Measurements from ENCODE around the gene C1QA. TPM values are rescaled to one million over a fixed set of nuclear protein-coding genes. Genes with fewer than 3 reads are reported as not detected.

C1QA gene, protein sequence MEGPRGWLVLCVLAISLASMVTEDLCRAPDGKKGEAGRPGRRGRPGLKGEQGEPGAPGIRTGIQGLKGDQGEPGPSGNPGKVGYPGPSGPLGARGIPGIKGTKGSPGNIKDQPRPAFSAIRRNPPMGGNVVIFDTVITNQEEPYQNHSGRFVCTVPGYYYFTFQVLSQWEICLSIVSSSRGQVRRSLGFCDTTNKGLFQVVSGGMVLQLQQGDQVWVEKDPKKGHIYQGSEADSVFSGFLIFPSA
- 1,000 to 10,000 TPM in 1 of 6 donors, 100 to 1,000 TPM in 5; 180 to 1,142 (median 556) TPM for total RNA-seq

DNA sequence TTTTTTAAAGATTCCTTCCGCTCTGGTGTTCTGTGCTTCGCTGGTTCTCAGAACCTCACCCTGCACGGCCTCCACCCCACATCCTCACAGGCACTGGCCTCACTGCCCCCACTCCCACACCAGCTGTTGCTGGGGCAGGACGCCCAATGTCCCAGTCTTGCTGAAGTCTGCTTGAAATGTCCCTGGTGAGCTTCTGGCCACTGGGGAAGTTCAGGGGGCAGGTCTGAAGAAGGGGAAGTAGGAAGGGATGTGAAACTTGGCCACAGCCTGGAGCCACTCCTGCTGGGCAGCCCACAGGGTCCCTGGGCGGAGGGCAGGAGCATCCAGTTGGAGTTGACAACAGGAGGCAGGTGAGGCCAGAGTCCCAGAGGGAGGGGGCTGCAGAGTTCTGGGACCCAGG lies at the start of gene C1QA:
TSS of gene C1QA (plus strand) at position 276 of the 400 bp plus-strand sequence. CDS start 989 bp downstream, outside the sequence.
- Histone ChIP-seq H3K36me3 (no peaks in the 10 kb centered on the region), H3K27me3 (no peaks in the 10 kb centered on the region), H3K9me3 (no peaks in the 10 kb centered on the region), H3K4me3 (peak within 1 kb of the TSS in 3 of 4 donors; percentile 30 to 44 (median 36)), H3K27ac (peak within 1 kb of the TSS in 3 of 4 donors; percentile 15 to 62 (median 40)), H3K4me1 (no peaks in the 10 kb centered on the region)
- ATAC-seq (ENCODE audit: low FRiP score in 2 of 2) (peak; percentile 44 to 90), DNase-seq (peak in 1 of 2 donors; percentile 52)
- TF ChIP-seq POLR2A (IDR thresholded peaks at IDR 0.05), result peak in 1 of 4 donors; percentile 66
- TF ChIP-seq EP300 (IDR thresholded peaks at IDR 0.05), result no peak
- peak in 1 of 2 donors; percentile 52 for TF ChIP-seq POLR2AphosphoS5 (IDR thresholded peaks at IDR 0.05)
- WGBS, 2 donors, result 41 to 53% methylated on average over 4 to 5 of the region's 5 CpGs

DNA sequence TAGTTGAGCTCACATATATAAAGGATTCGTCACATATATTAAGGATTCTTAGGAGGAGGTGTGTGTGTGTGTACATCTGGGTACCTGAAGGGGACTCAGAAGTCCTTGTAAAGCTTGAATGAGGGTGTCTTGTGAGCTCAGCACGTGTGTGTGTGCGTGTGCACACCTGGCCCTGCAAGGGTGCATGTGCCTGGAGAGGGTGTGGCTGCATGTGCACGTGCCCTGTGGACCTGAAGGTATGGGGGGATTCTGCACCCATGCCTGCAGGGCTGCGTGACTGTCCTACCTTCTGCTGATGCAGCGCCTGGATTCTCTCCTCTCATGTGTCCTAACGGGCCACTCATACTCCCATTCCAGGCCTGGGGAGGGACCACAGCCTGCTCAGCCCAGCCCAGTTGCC lies 49.2 kb upstream of the C1QA start:
- no peaks in the 10 kb centered on the region for H3K27me3 ChIP-seq
- no peaks in the 10 kb centered on the region for H3K9me3 ChIP-seq
- no peak for DNase-seq
- H3K4me3 ChIP-seq, result no peak overlapping the region
- no peak overlapping the region for H3K27ac ChIP-seq
- no peak for ATAC-seq (ENCODE audit: low FRiP score in 2 of 2)
- no peaks in the 10 kb centered on the region for H3K4me1 ChIP-seq
- 75 to 81% methylated on average over 1 to 7 of the region's 7 CpGs for WGBS, 2 donors
- no peak for TF ChIP-seq POLR2AphosphoS5 (IDR thresholded peaks at IDR 0.05)
- TF ChIP-seq EP300 (IDR thresholded peaks at IDR 0.05), result no peak
- TF ChIP-seq, protein P1, sequence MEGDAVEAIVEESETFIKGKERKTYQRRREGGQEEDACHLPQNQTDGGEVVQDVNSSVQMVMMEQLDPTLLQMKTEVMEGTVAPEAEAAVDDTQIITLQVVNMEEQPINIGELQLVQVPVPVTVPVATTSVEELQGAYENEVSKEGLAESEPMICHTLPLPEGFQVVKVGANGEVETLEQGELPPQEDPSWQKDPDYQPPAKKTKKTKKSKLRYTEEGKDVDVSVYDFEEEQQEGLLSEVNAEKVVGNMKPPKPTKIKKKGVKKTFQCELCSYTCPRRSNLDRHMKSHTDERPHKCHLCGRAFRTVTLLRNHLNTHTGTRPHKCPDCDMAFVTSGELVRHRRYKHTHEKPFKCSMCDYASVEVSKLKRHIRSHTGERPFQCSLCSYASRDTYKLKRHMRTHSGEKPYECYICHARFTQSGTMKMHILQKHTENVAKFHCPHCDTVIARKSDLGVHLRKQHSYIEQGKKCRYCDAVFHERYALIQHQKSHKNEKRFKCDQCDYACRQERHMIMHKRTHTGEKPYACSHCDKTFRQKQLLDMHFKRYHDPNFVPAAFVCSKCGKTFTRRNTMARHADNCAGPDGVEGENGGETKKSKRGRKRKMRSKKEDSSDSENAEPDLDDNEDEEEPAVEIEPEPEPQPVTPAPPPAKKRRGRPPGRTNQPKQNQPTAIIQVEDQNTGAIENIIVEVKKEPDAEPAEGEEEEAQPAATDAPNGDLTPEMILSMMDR (IDR thresholded peaks at IDR 0.05), result no peak
- H3K36me3 ChIP-seq, result no peaks in the 10 kb centered on the region

DNA sequence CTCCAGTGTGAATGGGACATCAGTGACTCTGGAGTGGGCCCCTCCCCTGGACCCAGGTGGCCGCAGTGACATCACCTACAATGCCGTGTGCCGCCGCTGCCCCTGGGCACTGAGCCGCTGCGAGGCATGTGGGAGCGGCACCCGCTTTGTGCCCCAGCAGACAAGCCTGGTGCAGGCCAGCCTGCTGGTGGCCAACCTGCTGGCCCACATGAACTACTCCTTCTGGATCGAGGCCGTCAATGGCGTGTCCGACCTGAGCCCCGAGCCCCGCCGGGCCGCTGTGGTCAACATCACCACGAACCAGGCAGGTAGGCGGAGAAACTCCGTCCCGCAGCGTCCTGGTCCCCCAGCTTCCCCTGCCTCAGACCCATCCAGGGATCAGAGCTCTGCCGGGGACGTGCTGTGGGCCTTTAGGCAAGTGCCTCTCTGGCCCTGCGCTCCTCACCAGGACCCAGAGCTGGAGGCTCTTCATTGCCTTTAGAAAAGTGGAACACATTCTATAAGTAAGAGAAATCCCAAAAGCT lies 47.5 kb upstream of the C1QA start:
- no peak for ATAC-seq (ENCODE audit: low FRiP score in 2 of 2)
- Histone ChIP-seq H3K27me3 (peaks cover 0 to 10% (median 2%) of the 10 kb centered on the region in 4 donors), H3K4me3 (no peak overlapping the region), H3K9me3 (no peaks in the 10 kb centered on the region), H3K36me3 (no peaks in the 10 kb centered on the region), H3K4me1 (no peaks in the 10 kb centered on the region), H3K27ac (no peak overlapping the region)
- peak in 1 of 2 donors; percentile 79 for DNase-seq
- TF ChIP-seq, protein P1 (IDR thresholded peaks at IDR 0.05), result no peak
- TF ChIP-seq POLR2AphosphoS5 (IDR thresholded peaks at IDR 0.05) (no peak), EP300 (IDR thresholded peaks at IDR 0.05) (no peak), POLR2A (IDR thresholded peaks at IDR 0.05) (no peak)
- WGBS, 2 donors, result 80 to 83% methylated on average over 2 to 20 of the region's 24 CpGs

DNA sequence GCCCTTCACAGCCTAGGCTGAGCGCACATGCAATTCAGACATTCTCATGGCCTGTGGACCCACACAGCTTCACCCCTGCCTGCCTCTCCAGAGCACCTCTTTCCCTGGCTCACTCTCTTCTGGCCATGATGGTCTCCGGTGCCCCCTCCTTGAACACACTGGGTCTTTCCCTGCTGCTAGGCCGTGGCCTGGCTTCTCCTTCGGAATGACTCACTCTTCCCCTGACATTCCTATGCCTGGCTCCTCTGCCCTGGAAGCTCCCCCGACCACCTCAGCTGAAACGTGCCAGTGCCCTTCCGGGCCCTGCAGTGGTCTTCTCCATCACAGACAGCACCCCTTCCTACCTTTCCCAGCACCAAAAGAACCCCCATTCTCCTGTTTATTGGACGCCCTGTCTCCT lies 44.9 kb upstream of the C1QA start:
- WGBS, 2 donors, result 73 to 77% methylated on average over 8 of the region's 8 CpGs
- ATAC-seq (ENCODE audit: low FRiP score in 2 of 2), result no peak
- H3K4me1 ChIP-seq, result no peaks in the 10 kb centered on the region
- H3K27ac ChIP-seq, result no peak overlapping the region
- DNase-seq, result no peak
- no peak for TF ChIP-seq POLR2AphosphoS5 (IDR thresholded peaks at IDR 0.05)
- TF ChIP-seq POLR2A (IDR thresholded peaks at IDR 0.05), result no peak
- TF ChIP-seq, protein P1 (IDR thresholded peaks at IDR 0.05), result no peak
- TF ChIP-seq EP300 (IDR thresholded peaks at IDR 0.05), result no peak
- H3K4me3 ChIP-seq, result no peak overlapping the region
- H3K9me3 ChIP-seq, result no peaks in the 10 kb centered on the region
- H3K36me3 ChIP-seq, result no peaks in the 10 kb centered on the region
- H3K27me3 ChIP-seq, result peaks cover 0 to 10% (median 2%) of the 10 kb centered on the region in 4 donors

DNA sequence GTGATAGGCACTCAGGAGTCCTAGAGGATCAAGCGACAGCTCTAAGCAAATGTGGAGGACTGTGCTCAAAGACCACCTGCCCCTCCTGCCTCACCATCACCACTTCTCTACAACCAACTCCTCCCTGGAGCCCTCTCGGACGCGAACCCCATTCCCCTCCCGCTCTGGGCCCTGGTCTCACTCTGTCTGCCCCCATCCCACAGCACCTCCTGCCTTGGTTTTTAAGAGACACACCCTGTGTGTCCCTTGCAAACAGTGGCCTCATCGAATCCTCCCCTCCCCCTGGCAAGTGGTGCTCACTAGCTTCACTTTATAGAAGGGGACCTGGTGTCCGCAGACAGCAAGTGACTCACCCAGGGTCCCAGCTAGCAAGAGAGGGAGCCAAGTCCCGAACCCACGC lies 44.4 kb upstream of the C1QA start:
- Histone ChIP-seq H3K27me3 (peaks cover 0 to 10% (median 2%) of the 10 kb centered on the region in 4 donors), H3K36me3 (no peaks in the 10 kb centered on the region), H3K4me1 (no peaks in the 10 kb centered on the region), H3K9me3 (no peaks in the 10 kb centered on the region), H3K4me3 (no peak overlapping the region), H3K27ac (no peak overlapping the region)
- ATAC-seq (ENCODE audit: low FRiP score in 2 of 2) (no peak), DNase-seq (no peak)
- TF ChIP-seq, protein P1 (IDR thresholded peaks at IDR 0.05), result no peak
- TF ChIP-seq POLR2A (IDR thresholded peaks at IDR 0.05), result no peak
- no peak for TF ChIP-seq EP300 (IDR thresholded peaks at IDR 0.05)
- TF ChIP-seq POLR2AphosphoS5 (IDR thresholded peaks at IDR 0.05), result no peak
- WGBS, 2 donors, result 80 to 81% methylated on average over 8 to 9 of the region's 9 CpGs
